Activated CD8-positive, alpha-beta memory T cell treated with anti-CD3 and anti-CD28 coated beads for 48 hours (primary cell): Measurements from ENCODE around the gene HPS1.

Source experiments
- DNase-seq, 3 experiments: peaks; one replicate each; pipeline ENCODE4 v3.0.0-alpha.2; 2020; ENCODE audit warnings: low read depth in 2 of 3, low spot score in 2 of 3

HPS1 gene

GRCh38 chr10:98446661-98447221 lies at the start of gene HPS1:
Gene HPS1 (minus strand): TSS chr10:98446935. CDS start chr10:98443240, 3,695 bp downstream.
- DNase-seq = peak; percentile 64 to 76 (median 74)

DNA sequence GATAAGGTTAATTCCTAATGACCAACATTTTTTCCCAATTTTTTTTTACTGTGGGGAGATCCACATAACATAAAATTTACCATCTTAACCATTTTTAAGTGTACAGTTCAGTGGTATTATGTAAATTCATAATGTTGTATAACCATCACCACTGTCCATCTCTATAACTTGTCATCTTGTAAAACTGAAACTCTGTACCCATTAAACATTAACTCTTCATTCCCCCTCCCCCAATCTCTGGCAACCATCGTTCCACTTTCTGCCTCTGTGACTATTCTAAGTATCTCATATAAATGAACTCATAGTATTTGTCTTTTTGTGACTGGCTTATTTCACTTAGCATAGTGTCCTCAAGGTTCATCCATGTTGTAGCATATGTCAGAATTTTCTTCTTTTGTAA lies 46.0 kb upstream of the HPS1 start:
- no peak for DNase-seq

GRCh38 chr10:98489561-98490481 lies 43.1 kb upstream of the HPS1 start:
- no peak for DNase-seq

GRCh38 chr10:98488669-98489430 lies 42.1 kb upstream of the HPS1 start:
- no peak for DNase-seq

DNA sequence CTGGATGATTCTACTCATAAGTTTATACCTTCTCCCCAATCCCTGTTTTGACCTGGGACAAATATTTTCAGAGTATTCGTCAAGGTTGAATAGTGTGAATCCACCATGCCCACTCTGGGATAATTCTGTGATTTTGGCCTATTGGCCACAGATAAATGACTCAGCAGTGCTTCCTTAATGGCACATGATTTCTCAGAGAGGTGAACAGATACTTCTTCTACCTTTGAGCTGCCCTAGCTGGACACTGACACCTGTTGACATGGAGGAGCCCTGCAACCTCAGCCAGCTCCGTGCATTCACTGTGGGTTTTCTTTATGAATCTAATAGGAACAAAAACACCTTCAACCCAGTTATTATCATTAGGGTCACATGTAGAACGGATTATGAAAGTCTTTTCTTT lies 40.9 kb upstream of the HPS1 start:
- DNase-seq = no peak

- no peak for DNase-seq
Observed at GRCh38 chr10:98486421-98486820, 39.7 kb upstream of the HPS1 start.

GRCh38 chr10:98485959-98486358 lies 39.2 kb upstream of the HPS1 start:
- DNase-seq = no peak

GRCh38 chr10:98483658-98484057 lies 36.9 kb upstream of the HPS1 start:
- DNase-seq = no peak

DNA sequence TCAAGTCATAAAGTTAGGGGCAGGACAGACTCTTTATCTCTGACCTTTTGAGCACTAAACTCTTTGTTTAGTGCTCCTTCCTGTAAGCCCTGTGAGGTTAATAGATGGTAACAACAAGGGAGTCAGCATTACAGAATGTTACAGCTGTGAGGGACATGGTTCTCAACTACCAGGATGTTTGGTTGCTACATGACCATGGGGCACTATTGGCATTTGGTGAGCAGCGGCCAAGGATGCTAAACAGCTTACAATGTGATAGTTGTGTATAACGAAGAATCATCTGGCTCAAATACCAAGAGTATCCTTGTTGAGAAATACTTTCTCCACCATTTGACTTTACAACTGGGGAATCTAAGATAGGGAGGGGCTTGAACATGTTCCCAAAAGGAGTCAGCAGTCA lies 35.4 kb upstream of the HPS1 start:
- DNase-seq = no peak

DNA sequence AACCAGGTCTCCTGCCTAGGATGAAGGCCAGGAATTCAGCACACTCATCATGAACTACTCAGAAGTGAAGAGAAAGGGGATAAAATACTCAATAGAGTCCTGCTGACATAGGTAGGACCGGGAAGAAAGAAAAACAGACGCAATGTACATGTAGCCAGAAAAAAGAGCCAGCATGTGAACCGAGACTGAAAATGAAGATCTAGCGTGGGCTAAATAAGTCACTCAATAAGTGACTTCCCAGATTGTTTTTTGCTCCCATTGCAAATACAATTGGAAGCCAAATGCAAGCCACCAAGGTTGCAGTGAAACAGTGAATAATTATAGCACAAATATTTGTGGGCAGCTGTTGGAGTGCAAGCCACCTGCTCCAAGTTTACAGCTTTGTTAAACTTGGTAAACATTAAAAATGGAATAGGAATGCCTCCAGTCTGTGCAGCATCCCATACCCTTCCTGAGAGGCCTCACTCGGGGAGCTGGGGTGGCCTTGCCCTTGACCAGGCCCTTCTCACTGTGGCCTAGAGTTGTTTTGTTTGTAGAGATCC lies 34.7 kb upstream of the HPS1 start:
- DNase-seq = no peak

DNA sequence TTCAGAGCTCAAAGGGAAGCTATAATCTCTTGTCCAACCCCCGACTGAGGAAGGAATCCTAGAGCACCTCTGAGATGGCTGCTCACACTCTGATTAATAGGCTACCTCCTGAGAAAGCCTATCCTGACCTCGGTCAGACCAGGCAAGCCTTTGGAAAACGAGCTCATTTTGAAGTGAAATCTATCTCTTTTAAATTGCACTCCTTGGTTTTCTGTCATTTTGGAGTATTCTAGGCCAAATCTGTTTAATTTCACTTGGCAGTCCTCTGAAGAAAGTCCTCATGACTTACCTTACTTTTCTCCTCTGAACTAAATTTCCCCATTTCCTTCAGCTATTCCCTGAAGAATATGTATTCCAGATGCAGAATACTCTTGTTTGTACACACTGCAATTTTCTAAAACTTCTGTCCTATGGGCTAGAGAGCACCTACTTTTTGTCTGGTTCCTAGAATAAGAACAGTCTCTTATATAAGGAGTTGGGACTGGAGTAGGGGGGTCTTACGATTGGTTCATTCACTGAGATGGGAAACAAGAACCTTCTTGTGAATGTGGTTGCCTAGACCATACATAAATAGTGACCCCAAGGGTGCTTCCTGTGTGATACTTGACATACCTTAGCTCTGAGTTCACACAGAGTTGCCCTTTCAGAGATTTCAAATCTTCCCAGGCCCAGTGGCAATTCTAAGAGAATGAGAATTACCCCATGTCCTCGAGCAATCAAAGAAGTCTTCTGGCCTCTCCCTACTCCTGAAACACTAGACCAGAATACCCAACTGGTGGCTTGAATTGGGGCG lies 31.9 kb upstream of the HPS1 start:
- DNase-seq = no peak

GRCh38 chr10:98477861-98478260 lies 31.1 kb upstream of the HPS1 start:
- no peak for DNase-seq

- DNase-seq = no peak
Observed at GRCh38 chr10:98474628-98475027, 27.9 kb upstream of the HPS1 start.

DNA sequence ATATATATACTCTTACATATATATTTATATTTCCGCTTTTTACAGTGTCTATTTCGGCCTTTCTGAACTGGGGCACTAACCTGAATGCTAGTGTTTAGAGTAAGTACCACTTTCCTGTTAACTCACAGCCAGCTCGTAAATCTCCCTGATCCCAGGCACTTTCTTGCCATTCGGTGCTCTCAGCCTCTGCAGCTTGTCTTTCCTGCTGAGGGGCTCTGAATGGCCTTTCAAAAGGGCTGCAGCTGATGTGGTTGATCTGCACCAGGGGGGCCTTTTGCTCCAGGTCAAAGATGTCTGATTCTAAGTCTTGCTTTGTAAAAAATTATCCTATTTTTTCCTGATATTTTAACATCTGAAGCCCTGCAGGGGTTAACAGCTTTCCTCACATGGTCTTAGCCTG lies 25.5 kb upstream of the HPS1 start:
- DNase-seq = no peak

DNA sequence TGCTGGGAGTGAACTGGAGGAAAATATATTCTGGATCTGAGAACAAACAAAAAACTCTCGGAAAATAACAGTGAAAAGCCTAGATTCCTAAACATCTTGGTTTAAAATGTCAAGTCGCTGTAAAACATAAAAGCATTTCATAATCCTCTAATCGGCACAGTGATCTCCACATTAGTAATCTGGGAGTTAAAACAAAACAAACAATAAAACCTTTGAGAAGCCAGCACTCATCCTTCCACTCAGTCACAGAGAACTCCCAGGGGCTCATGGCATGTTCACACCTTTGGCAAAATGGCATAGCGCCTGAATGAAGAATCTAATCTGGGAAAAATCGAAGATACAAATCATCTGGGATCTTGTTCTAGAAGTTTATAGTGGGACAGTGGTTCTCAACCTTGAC lies 24.1 kb upstream of the HPS1 start:
- DNase-seq = no peak

DNA sequence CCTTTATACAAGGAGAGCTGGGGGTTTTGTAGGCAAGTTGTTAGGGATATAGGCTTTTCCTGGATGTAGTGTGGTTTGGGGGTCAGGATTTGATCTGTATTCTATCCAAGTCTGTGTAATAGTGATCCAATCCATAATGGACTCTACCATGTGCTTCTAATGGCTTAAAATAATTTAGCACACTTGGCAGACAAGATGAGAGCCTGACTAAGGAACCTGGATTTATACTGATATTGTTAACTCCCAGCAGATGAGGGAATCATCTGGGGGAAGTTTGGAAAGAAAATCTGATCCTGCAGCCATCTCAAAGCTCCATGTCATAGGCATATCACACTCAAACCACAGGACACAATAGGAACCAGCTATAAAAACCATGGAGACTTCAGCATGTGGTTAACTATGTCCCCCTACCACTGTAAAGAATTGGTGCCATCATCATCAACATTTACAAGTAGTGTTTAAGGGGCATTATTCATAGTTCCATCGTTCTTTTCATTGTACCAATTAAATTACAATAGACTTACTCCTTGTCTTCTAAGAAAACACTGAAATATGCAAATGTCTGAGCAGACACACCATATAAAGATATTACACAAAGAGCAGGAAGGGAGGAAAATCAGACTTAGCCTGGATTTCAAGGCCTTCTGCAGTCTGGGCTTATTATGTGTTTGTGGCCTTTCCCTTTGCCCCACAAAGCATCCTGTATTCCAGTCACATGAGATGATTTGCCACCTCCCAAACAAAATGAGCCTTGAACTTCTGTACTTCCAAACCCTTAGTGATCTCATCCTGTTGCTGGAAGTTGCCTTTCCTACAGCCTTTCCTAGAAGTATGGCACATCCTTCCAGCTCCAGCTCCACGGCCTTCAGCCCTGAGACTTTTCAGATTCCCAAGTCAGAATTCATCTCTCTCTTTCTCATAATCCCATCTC lies 22.5 kb upstream of the HPS1 start:
- DNase-seq = no peak

DNA sequence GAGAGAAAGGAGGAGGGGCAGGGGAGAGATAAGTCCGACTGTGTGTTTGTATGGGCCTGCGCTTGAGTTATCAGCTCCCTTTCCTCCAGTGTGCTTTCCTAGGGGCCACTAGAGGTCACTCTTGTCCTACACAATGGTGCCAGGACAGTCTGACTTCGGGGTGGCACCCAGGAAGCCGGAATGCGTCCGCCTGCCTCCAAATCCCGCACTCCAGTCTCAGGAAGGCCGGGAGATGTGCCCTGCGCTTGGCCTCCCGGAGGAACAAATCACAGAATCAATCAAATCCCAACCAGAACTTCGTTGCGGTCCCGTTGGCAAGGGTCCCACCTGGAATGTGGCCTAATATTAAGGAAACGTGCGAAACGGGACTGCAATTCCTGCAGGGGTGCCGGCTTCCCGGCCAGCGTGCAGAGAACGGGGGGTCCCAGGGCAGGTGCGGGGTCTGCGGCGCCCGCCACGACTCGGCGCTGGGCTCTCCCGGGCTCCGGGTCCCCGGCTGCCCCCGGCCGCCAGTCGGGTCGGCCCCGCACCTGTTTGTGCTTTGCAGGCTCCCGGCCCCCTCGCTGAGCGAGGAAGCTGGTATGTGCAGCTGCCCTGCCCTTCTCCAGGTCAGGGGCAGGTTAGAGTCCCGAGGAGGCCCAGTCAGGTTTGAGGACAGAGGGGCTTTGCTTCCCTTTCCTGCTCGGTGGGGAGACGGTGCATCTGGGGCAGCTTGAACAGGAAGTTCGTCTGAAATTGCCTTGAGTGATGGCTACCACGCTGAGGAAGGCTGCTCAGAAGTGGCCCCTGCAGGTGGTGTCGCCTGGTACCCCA lies 21.0 kb upstream of the HPS1 start:
- DNase-seq = peak in 2 of 3 experiments; percentile 25 to 32

DNA sequence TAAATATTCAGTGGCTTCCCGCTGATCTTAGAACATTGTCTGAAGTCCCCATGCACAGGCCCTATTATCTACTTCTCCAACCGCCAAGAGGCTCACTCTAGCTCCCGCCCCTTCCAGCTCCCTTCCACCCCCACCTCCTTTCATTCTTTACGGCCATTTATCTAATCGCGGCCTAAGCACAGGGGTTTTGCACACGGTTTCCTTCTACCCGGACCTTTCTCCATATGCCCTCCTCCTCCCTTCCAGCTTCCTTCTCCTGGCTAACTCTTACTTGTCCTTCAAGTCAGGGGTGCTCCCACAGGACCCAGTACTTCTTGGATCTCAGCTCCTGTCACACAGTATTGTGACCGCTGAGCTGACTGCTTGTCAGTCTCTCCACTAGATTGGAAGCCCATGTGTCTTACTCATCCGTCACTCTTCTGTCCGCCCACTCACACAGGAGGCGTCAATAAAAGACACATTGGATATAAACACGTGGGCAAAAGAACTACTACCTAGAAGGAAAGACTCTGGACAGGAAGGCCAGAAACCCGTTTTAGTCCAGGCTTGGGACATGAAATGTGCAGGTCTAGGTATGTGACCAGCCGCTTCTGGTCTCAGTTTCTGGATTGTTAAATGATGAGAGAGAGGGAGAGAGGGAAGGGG lies 20.2 kb upstream of the HPS1 start:
- no peak for DNase-seq
